Epithelial cell of prostate (primary cell): Measurements from ENCODE around the gene EIF4E.

Source experiments
- DNase-seq: peaks from one replicate; pipeline ENCODE4 v3.0.0-alpha.2; 2011; ENCODE audit warnings: low read depth, low spot score
- H3K27ac ChIP-seq: fragments of 450-650 bp; 2 replicates; pipeline ENCODE4 v1.5.1; 2017; ENCODE audit warnings: mild to moderate bottlenecking

The EIF4E gene

GRCh38 chr4:98928505-98929340 lies at the start of gene EIF4E:
Gene EIF4E, minus strand, starts transcription at chr4:98929133. Its CDS starts 21 bp downstream, at chr4:98929112.
- peak within 1 kb of the TSS; percentile 97 for H3K27ac ChIP-seq
- DNase-seq: peak; percentile 98

GRCh38 chr4:98977557-98977956 lies 48.6 kb upstream of the EIF4E start:
- no peak for DNase-seq
- no peak overlapping the region for H3K27ac ChIP-seq

GRCh38 chr4:98976716-98977115 lies 47.8 kb upstream of the EIF4E start:
- H3K27ac ChIP-seq: peak overlapping the region; percentile 23
- no peak for DNase-seq

- H3K27ac ChIP-seq: no peak overlapping the region
- DNase-seq: no peak
Observed at GRCh38 chr4:98969878-98970785, 41.2 kb upstream of the EIF4E start.

- no peak for DNase-seq
- no peak overlapping the region for H3K27ac ChIP-seq
Observed at GRCh38 chr4:98967786-98968329, 38.9 kb upstream of the EIF4E start.

GRCh38 chr4:98966926-98967325 lies 38.0 kb upstream of the EIF4E start:
- H3K27ac ChIP-seq: no peak overlapping the region
- DNase-seq: no peak

GRCh38 chr4:98963538-98964433 lies 34.9 kb upstream of the EIF4E start:
- H3K27ac ChIP-seq: peak overlapping the region; percentile 87
- no peak for DNase-seq

GRCh38 chr4:98961770-98962169 lies 32.8 kb upstream of the EIF4E start:
- DNase-seq: no peak
- H3K27ac ChIP-seq: no peak overlapping the region

- no peak overlapping the region for H3K27ac ChIP-seq
- DNase-seq: no peak
Observed at GRCh38 chr4:98959411-98959810, 30.5 kb upstream of the EIF4E start.

- DNase-seq: no peak
- no peak overlapping the region for H3K27ac ChIP-seq
Observed at GRCh38 chr4:98958065-98958464, 29.1 kb upstream of the EIF4E start.

GRCh38 chr4:98955229-98955628 lies 26.3 kb upstream of the EIF4E start:
- H3K27ac ChIP-seq: no peak overlapping the region
- DNase-seq: no peak

- H3K27ac ChIP-seq: no peak overlapping the region
- DNase-seq: no peak
Observed at GRCh38 chr4:98951710-98952109, 22.8 kb upstream of the EIF4E start.

- DNase-seq: no peak
- H3K27ac ChIP-seq: peak overlapping the region; percentile 3
Observed at GRCh38 chr4:98950925-98951324, 22.0 kb upstream of the EIF4E start.

- H3K27ac ChIP-seq: peak overlapping the region; percentile 21
- DNase-seq: no peak
Observed at GRCh38 chr4:98946359-98946758, 17.4 kb upstream of the EIF4E start.

- no peak overlapping the region for H3K27ac ChIP-seq
- no peak for DNase-seq
Observed at GRCh38 chr4:98945297-98945850, 16.4 kb upstream of the EIF4E start.

GRCh38 chr4:98939892-98940298 lies 11.0 kb upstream of the EIF4E start:
- H3K27ac ChIP-seq: no peak overlapping the region
- DNase-seq: no peak

GRCh38 chr4:98939438-98939837 lies 10.5 kb upstream of the EIF4E start:
- no peak for DNase-seq
- H3K27ac ChIP-seq: no peak overlapping the region

GRCh38 chr4:98937986-98938720 lies 9.2 kb upstream of the EIF4E start:
- H3K27ac ChIP-seq: peak overlapping the region; percentile 85
- no peak for DNase-seq

- no peak for DNase-seq
- no peak overlapping the region for H3K27ac ChIP-seq
Observed at GRCh38 chr4:98935633-98936032, 6.7 kb upstream of the EIF4E start.
